ENCODE results near the gene IQCE.

IQCE gene

DNA sequence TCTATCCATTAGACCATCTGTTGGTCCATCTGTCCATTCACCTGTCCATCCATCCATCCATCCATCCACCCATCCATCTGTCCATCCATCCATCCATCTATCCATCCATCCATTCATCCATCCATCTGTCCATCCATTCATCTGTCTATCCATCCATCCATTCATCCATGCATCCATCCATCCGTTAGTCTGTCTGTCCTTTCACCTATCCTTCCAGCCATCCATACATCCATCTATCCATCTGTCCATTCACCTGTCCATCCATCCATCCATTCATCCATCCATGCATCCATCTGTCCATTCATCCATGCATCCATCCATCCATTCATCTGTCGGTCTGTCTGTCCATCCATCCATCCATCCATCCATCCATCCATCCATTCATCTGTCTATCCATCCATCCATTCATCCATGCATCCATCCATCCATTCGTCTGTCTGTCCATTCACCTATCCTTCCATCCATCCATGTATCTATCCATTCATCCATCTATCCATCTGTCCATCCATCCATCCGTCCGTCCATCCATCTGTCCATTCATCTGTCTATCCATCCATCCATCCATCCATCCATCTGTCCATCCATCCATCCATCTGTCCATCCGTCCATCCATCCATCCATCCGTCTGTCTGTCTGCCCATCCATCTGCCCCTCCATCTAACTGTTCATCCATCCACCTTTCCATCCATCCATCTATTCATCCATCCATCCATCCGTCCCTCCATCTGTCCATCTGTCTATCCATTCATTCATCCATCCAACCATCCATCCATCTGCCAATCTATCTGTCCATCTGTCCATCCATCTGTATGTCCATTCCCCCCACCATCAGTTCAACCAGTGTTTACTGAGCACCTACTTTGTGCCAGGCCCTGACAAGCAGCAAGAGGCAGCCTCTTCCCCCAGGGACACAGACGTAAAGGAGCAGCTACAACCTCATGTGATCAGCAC lies 44.0 kb upstream of the IQCE start:
- H3K4me1 ChIP-seq (ENCODE audit: control insufficient read depth in 5 of 5, insufficient read depth in 5 of 5, low read length in 5 of 5) = peaks cover 4 to 47% (median 42%) of the 10 kb centered on the region in 5 donors
- no peaks in the 10 kb centered on the region for H3K9me3 ChIP-seq (ENCODE audit: control insufficient read depth in 5 of 5, low read length in 5 of 5)
- no peaks in the 10 kb centered on the region for H3K36me3 ChIP-seq (ENCODE audit: control insufficient read depth in 5 of 5, insufficient read depth in 5 of 5, low read length in 5 of 5)
- no peak overlapping the region for H3K27ac ChIP-seq (ENCODE audit: low read depth, low read length)
- H3K9ac ChIP-seq (ENCODE audit: low read length in 5 of 5) = no peak overlapping the region
- H3K27me3 ChIP-seq (ENCODE audit: control insufficient read depth in 5 of 5, insufficient read depth in 4 of 5, low read length in 5 of 5) = no peaks in the 10 kb centered on the region
- H3K4me3 ChIP-seq (ENCODE audit: low read depth in 1 of 5, low read length in 5 of 5) = no peak overlapping the region

DNA sequence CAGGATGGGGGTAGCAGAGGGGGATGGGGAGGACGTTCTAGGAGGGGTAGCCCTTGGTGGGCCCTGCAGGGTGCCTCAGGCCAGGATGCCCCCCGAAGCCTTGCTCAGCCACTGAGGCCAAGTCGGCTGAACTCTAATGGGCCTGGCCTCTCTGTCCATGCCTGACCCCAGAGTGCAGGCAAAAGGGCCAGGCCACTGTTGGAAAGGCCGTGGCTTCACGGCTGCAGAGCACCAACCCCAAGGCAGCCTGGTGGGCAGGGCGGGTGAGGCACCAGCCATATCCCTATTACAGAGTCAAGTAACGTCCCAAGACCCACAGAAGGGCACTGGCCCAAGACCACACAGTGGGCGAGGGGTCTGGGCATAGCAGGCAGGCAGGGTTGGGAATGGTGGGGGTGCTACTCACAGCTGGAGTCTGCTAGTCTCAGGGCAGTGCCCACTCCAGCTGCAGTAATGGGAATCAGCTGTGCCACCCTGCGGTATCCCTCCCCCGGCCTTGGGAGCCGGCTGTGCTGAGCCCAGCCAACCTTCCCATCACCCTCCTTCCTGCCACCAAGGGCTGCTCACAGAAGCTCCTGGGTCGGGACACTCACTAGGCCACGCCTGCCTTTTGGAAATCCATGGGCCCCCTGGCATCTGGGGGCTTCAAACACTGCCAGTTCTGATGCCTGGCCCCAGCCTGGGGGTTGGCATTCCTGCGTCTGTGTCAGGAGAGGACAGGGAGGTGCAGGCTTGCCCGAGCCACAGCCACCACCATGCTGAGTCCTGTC lies 43.2 kb upstream of the IQCE start:
- Histone ChIP-seq H3K27me3 (ENCODE audit: control insufficient read depth in 5 of 5, insufficient read depth in 4 of 5, low read length in 5 of 5) (no peaks in the 10 kb centered on the region), H3K4me1 (ENCODE audit: control insufficient read depth in 5 of 5, insufficient read depth in 5 of 5, low read length in 5 of 5) (peaks cover 4 to 44% (median 39%) of the 10 kb centered on the region in 5 donors), H3K4me3 (ENCODE audit: low read depth in 1 of 5, low read length in 5 of 5) (no peak overlapping the region), H3K9me3 (ENCODE audit: control insufficient read depth in 5 of 5, low read length in 5 of 5) (no peaks in the 10 kb centered on the region), H3K9ac (ENCODE audit: low read length in 5 of 5) (no peak overlapping the region), H3K36me3 (ENCODE audit: control insufficient read depth in 5 of 5, insufficient read depth in 5 of 5, low read length in 5 of 5) (no peaks in the 10 kb centered on the region), H3K27ac (ENCODE audit: low read depth, low read length) (no peak overlapping the region)

DNA sequence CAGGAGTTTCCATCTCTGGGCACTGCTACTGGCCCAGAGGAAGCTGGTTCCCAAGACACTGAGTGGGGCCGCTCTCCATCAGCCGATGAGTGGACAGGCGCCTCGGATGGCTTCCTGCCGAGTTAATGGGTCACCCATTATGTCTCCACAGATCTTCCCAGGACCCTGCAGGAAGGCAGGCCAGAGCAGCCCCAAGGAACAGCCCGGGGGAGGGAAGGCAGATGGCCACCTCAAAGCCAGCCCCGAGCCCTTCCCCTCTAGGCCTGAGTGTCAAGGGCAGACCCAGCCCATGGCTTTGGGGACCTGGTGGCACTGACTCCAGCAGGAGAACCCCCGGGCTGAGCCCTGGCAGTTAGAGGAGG lies 42.6 kb upstream of the IQCE start:
- peaks cover 4 to 43% (median 38%) of the 10 kb centered on the region in 5 donors for H3K4me1 ChIP-seq (ENCODE audit: control insufficient read depth in 5 of 5, insufficient read depth in 5 of 5, low read length in 5 of 5)

DNA sequence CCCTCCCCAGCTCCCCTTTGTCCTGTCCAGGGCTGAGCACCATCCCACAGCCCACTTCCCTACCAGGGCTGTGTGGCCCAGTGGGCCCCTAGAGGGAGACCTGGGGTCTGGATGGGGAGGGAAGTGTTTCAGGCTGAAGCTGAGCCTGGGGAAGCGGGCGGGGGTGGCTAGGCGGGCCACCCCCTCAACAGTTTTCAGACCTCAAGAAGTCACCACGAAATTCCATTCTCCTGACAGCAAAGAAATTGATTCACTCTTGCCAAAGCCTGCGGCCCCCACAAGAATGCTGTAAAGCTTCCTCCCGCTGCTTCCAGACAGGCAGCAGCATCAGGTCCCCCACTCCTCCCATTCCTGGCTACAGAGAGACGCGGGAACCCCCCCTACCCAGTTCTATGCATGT lies 41.8 kb upstream of the IQCE start:
- Histone ChIP-seq H3K36me3 (ENCODE audit: control insufficient read depth in 5 of 5, insufficient read depth in 5 of 5, low read length in 5 of 5) (no peaks in the 10 kb centered on the region), H3K4me1 (ENCODE audit: control insufficient read depth in 5 of 5, insufficient read depth in 5 of 5, low read length in 5 of 5) (peaks cover 6 to 43% (median 38%) of the 10 kb centered on the region in 5 donors), H3K27ac (ENCODE audit: low read depth, low read length) (no peak overlapping the region)

More for the DNA sequence above, 42.6 kb upstream of the IQCE start:
- Histone ChIP-seq H3K4me3 (ENCODE audit: low read depth in 1 of 5, low read length in 5 of 5) (no peak overlapping the region), H3K9ac (ENCODE audit: low read length in 5 of 5) (no peak overlapping the region), H3K27me3 (ENCODE audit: control insufficient read depth in 5 of 5, insufficient read depth in 4 of 5, low read length in 5 of 5) (no peaks in the 10 kb centered on the region), H3K27ac (ENCODE audit: low read depth, low read length) (no peak overlapping the region), H3K9me3 (ENCODE audit: control insufficient read depth in 5 of 5, low read length in 5 of 5) (no peaks in the 10 kb centered on the region), H3K36me3 (ENCODE audit: control insufficient read depth in 5 of 5, insufficient read depth in 5 of 5, low read length in 5 of 5) (no peaks in the 10 kb centered on the region)

DNA sequence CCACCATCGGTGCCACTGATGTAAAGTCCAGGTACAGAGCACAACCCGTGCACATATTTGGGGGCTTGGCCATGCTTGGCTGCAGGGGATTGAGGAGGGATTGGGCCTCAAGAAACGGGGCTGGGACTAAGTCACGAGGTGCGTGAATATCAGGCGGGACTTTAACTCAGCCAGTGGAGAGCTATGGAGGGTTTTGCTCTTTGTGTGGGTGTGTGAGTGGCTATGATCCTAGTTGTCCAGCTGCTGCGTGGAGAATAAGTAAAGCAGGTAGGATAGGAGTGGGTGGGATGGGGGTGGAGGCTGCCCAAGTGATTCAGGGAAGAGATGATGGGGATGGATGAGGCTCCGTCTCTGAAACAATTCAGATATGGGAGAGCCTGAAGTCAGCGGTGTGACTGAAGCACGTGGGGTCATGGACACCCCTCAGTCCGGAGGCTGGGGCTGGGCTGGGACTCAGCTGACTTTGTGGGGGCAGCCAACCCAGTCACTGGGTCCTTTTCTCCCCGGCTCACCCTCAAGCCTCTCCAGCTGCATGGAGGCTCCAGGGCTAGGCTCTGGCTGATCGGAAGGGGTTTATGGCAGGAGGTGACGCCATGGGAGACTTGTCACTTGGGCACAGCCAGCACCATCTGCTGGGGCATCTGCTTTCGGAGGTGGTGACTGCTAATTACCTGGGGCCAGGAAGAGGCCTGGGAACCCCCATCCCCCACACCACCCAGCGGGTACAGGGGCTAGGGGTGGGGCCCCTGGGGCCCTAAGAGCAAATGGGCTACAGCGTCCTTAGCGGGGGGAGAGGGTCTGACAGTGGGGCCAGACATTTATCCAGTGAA lies 40.9 kb upstream of the IQCE start:
- Histone ChIP-seq H3K9me3 (ENCODE audit: control insufficient read depth in 5 of 5, low read length in 5 of 5) (no peaks in the 10 kb centered on the region), H3K27ac (ENCODE audit: low read depth, low read length) (no peak overlapping the region), H3K9ac (ENCODE audit: low read length in 5 of 5) (no peak overlapping the region), H3K4me1 (ENCODE audit: control insufficient read depth in 5 of 5, insufficient read depth in 5 of 5, low read length in 5 of 5) (peaks cover 3 to 43% (median 39%) of the 10 kb centered on the region in 5 donors), H3K4me3 (ENCODE audit: low read depth in 1 of 5, low read length in 5 of 5) (no peak overlapping the region), H3K36me3 (ENCODE audit: control insufficient read depth in 5 of 5, insufficient read depth in 5 of 5, low read length in 5 of 5) (no peaks in the 10 kb centered on the region), H3K27me3 (ENCODE audit: control insufficient read depth in 5 of 5, insufficient read depth in 4 of 5, low read length in 5 of 5) (no peaks in the 10 kb centered on the region)

More for the DNA sequence above, 41.8 kb upstream of the IQCE start:
- no peak overlapping the region for H3K4me3 ChIP-seq (ENCODE audit: low read depth in 1 of 5, low read length in 5 of 5)
- no peaks in the 10 kb centered on the region for H3K9me3 ChIP-seq (ENCODE audit: control insufficient read depth in 5 of 5, low read length in 5 of 5)
- H3K9ac ChIP-seq (ENCODE audit: low read length in 5 of 5) = no peak overlapping the region
- H3K27me3 ChIP-seq (ENCODE audit: control insufficient read depth in 5 of 5, insufficient read depth in 4 of 5, low read length in 5 of 5) = no peaks in the 10 kb centered on the region

DNA sequence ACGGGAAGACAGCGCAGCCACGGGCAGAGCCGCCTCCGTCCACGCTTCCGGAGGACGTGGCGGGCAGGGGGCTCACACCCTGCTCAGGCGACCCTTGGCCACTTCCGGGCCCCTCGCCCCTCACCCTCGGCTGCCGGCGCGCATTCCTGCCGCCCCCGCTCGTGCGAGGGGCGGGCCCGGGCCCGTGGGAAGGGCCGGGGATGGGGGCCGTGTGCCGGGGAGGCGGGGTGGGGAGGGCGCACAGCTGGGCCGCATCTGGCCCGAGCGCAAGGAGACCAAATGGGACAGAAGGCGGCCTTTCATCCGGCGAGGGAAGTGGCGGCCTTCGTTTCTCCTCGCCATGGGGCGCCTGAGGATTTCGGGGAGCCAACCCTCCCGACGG lies 40.1 kb upstream of the IQCE start:
- Histone ChIP-seq H3K27me3 (ENCODE audit: control insufficient read depth in 5 of 5, insufficient read depth in 4 of 5, low read length in 5 of 5) (no peaks in the 10 kb centered on the region), H3K9me3 (ENCODE audit: control insufficient read depth in 5 of 5, low read length in 5 of 5) (no peaks in the 10 kb centered on the region), H3K9ac (ENCODE audit: low read length in 5 of 5) (peak overlapping the region in 2 of 5 donors; percentile 43 to 50), H3K4me1 (ENCODE audit: control insufficient read depth in 5 of 5, insufficient read depth in 5 of 5, low read length in 5 of 5) (peaks cover 3 to 49% (median 47%) of the 10 kb centered on the region in 5 donors), H3K27ac (ENCODE audit: low read depth, low read length) (no peak overlapping the region), H3K36me3 (ENCODE audit: control insufficient read depth in 5 of 5, insufficient read depth in 5 of 5, low read length in 5 of 5) (no peaks in the 10 kb centered on the region), H3K4me3 (ENCODE audit: low read depth in 1 of 5, low read length in 5 of 5) (peak overlapping the region; percentile 48 to 73 (median 58))

DNA sequence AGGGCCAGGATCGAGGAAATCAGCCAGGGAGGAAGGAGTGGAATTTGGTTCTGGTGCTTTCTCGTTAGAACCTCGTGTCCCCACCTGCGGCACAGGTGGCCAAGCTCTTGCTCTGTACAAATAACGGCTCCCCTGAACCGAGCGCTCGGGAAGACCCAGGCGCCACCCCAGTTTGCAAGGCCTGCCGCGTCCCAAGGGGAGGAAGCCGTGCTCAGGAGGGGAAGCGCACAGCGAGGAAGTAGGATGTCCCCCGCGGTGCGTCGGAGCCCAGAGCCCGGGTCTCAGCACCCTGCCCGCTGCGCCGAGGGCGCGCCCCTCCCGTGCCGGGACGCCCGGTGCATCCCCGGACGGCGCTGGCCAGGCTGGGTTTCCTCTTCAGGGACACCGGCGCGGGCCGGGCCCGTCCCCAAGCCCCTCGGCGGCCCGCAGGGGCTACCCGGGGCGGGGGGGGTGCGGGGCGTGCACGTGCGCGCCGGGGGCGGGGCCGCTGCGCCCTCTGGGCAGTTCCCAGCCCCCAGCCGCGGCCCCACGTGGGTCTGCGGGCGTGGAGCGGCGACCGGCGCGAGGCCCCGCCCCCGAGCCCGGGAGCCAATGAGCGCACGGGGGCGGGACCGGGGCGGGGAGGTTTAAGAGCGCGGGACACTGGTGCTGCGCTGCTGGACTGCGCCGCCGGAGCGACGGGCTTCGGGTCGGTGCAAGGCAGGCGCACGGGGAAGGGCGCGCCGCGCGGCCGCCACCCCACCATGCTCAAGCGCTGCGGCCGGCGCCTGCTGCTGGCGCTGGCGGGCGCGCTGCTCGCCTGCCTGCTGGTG lies 39.5 kb upstream of the IQCE start, which contains the start of gene LFNG:
TSS of gene LFNG (plus strand) at position 656 of the 812 bp plus-strand sequence. CDS start at position 744, 88 bp downstream.
- Histone ChIP-seq H3K27ac (ENCODE audit: low read depth, low read length) (peak within 1 kb of the TSS; percentile 81), H3K36me3 (ENCODE audit: control insufficient read depth in 5 of 5, insufficient read depth in 5 of 5, low read length in 5 of 5) (no peaks in the 10 kb centered on the region), H3K27me3 (ENCODE audit: control insufficient read depth in 5 of 5, insufficient read depth in 4 of 5, low read length in 5 of 5) (no peaks in the 10 kb centered on the region), H3K9ac (ENCODE audit: low read length in 5 of 5) (peak within 1 kb of the TSS; percentile 7 to 77 (median 46)), H3K4me1 (ENCODE audit: control insufficient read depth in 5 of 5, insufficient read depth in 5 of 5, low read length in 5 of 5) (peaks cover 3 to 55% (median 53%) of the 10 kb centered on the region in 5 donors), H3K4me3 (ENCODE audit: low read depth in 1 of 5, low read length in 5 of 5) (peak within 1 kb of the TSS; percentile 83 to 95 (median 87)), H3K9me3 (ENCODE audit: control insufficient read depth in 5 of 5, low read length in 5 of 5) (no peaks in the 10 kb centered on the region)

DNA sequence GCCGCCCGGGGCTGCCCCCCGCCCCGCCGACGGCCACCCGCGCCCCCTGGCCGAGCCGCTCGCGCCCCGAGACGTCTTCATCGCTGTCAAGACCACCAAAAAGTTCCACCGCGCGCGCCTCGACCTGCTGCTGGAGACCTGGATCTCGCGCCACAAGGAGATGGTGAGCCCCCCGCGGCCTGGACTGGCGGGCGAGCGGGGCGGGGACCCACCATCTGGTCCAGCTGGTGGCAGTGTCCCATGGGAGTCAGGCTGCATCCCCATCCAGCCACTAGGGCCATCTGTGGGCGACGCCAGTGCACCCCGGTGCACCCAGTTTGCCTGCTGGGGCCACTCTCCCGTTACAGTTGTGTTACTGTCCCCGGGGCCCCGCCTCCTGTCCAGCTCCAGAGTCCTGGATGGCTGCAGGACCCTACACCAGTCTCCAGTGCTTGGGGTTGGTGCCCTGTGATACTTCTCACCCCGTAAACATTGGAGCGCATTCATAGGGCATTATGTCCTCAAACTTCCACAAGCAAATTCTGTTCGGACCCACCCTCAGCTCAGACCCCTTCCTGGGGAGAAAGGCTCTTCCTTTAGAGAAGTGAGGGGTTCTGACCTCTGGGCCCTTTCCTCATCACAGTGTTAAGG lies 38.5 kb upstream of the IQCE start:
- peak overlapping the region; percentile 81 for H3K27ac ChIP-seq (ENCODE audit: low read depth, low read length)

More for the DNA sequence above, 38.5 kb upstream of the IQCE start:
- Histone ChIP-seq H3K36me3 (ENCODE audit: control insufficient read depth in 5 of 5, insufficient read depth in 5 of 5, low read length in 5 of 5) (peaks cover 0 to 4% (median 3%) of the 10 kb centered on the region in 5 donors), H3K4me1 (ENCODE audit: control insufficient read depth in 5 of 5, insufficient read depth in 5 of 5, low read length in 5 of 5) (peaks cover 3 to 64% (median 62%) of the 10 kb centered on the region in 5 donors), H3K4me3 (ENCODE audit: low read depth in 1 of 5, low read length in 5 of 5) (peak overlapping the region; percentile 83 to 95 (median 87)), H3K9me3 (ENCODE audit: control insufficient read depth in 5 of 5, low read length in 5 of 5) (no peaks in the 10 kb centered on the region), H3K27me3 (ENCODE audit: control insufficient read depth in 5 of 5, insufficient read depth in 4 of 5, low read length in 5 of 5) (no peaks in the 10 kb centered on the region), H3K9ac (ENCODE audit: low read length in 5 of 5) (peak overlapping the region; percentile 7 to 77 (median 46))
